Fibroblast of lung (primary cell): ENCODE results near the gene NPHS2. TPM values are rescaled to one million over a fixed set of nuclear protein-coding genes. Genes with fewer than 3 reads are reported as not detected.

Experiments
- DNase-seq, 2 donors: peaks; one replicate each; pipeline versions ENCODE4 v3.0.0 to v3.0.0-alpha.2; 2010; ENCODE audit warnings: low read depth in 2 of 2
- H2AFZ ChIP-seq: 2 replicates; pipeline ENCODE4 v1.5.1; 2012; ENCODE audit warnings: low read length, control low read depth, inconsistent platforms
- H3K27ac ChIP-seq: 2 replicates; pipeline ENCODE4 v1.5.1; 2011; ENCODE audit warnings: low read length, control low read depth; ENCODE audit not compliant: insufficient read depth
- H3K27me3 ChIP-seq: 2 replicates; pipeline ENCODE4 v1.5.1; 2011; ENCODE audit warnings: mild to moderate bottlenecking, low read length; ENCODE audit not compliant: control insufficient read depth, insufficient read depth
- H3K36me3 ChIP-seq: 2 replicates; pipeline ENCODE4 v1.5.1; 2011; ENCODE audit warnings: low read length; ENCODE audit not compliant: control insufficient read depth, insufficient read depth
- H3K4me1 ChIP-seq: 2 replicates; pipeline ENCODE4 v1.5.1; 2011; ENCODE audit warnings: low read length; ENCODE audit not compliant: control insufficient read depth, insufficient read depth; ENCODE audit errors: extremely low read depth
- H3K4me2 ChIP-seq: 2 replicates; pipeline ENCODE4 v1.5.1; 2011; ENCODE audit warnings: low read length, control low read depth; ENCODE audit not compliant: insufficient read depth; ENCODE audit errors: extremely low read depth
- H3K4me3 ChIP-seq, 4 experiments: fragments of 200-600 bp in 1 of 4; sonication (generic) in 1 of 4; replicated peaks in 1 of 4; 2 replicates each; pipeline ENCODE4 v1.5.1; 2011 to 2016; ENCODE audit warnings: low read length in 4 of 4, low read depth in 3 of 4, mild to moderate bottlenecking in 3 of 4, control low read depth in 2 of 4, inconsistent platforms in 1 of 4, mixed read lengths in 1 of 4; ENCODE audit not compliant: insufficient read depth in 1 of 4; ENCODE audit errors: control extremely low read depth in 1 of 4
- H3K79me2 ChIP-seq: 2 replicates; pipeline ENCODE4 v1.5.1; 2012; ENCODE audit warnings: mild to moderate bottlenecking, low read length, inconsistent platforms; ENCODE audit not compliant: control insufficient read depth, insufficient read depth
- H3K9ac ChIP-seq: 2 replicates; pipeline ENCODE4 v1.5.1; 2011; ENCODE audit warnings: mild to moderate bottlenecking, low read length, control low read depth; ENCODE audit not compliant: insufficient read depth
- H3K9me3 ChIP-seq: 2 replicates; pipeline ENCODE4 v1.5.1; 2012; ENCODE audit warnings: low read depth, low read length; ENCODE audit not compliant: control insufficient read depth, insufficient read depth
- H4K20me1 ChIP-seq: 2 replicates; pipeline ENCODE4 v1.5.1; 2011; ENCODE audit warnings: low read length; ENCODE audit not compliant: control insufficient read depth, insufficient read depth; ENCODE audit errors: extremely low read depth
- EZH2 ChIP-seq: IDR thresholded peaks from 2 replicates; pipeline ENCODE4 v1.5.1; 2012; ENCODE audit warnings: low read length, control low read depth, mild to moderate bottlenecking; ENCODE audit errors: missing control alignments
- polyA plus RNA-seq, 2 donors: library from polyadenylated mRNA; depleted of rRNA in 1 of 2; stranded (reverse) in 1 of 2; unstranded in 1 of 2; fragments of >200 nt; gene quantifications; 2 replicates each; pipeline ENCODE4 v1.2.1, GENCODE V29; 2011 to 2012; ENCODE audit warnings: missing spikeins in 1 of 2
- total RNA-seq: library from RNA; depleted of rRNA; stranded (reverse); fragments of >200 nt; gene quantifications from 2 replicates; pipeline ENCODE4 v1.2.1, GENCODE V29; 2014
- TF ChIP-seq, protein P1 (sequence below), 2 donors: IDR thresholded peaks in 1 of 2; conservative IDR thresholded peaks in 1 of 2; 1 replicate in 1 of 2; 2 replicates in 1 of 2; pipeline ENCODE4 v1.5.1; 2011 to 2012; ENCODE audit warnings: low read length in 2 of 2, control low read depth in 1 of 2, inconsistent platforms in 1 of 2, low read depth in 1 of 2, mild to moderate bottlenecking in 1 of 2

NPHS2 gene
- total and polyA plus RNA-seq, 2 donors (not counting 1 experiment from before 2014, with no cell fraction given): not detected

DNA sequence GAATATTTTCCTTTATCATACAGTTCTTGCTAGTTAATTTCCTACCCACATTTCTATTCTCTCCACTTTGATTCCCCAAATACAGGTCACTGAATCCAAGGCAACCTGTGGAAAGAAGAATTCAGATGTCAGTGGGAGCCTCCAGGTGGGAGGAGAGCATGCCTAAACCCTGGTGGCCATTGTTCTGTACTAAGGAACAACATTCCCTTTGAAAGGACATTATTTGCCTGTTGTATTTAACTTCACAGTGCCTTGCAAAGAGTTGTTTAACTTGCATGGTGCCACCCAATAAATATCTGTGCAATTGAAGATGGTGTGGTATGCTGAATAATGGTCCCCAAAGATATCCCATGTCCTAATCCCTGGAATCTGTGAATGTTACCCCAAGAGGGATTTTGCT is 21.3 kb downstream of the NPHS2 start:
- no peaks in the 10 kb centered on the region for H4K20me1 ChIP-seq
- no peak overlapping the region for H3K4me3 ChIP-seq
- no peak for TF ChIP-seq EZH2
- TF ChIP-seq, protein P1, sequence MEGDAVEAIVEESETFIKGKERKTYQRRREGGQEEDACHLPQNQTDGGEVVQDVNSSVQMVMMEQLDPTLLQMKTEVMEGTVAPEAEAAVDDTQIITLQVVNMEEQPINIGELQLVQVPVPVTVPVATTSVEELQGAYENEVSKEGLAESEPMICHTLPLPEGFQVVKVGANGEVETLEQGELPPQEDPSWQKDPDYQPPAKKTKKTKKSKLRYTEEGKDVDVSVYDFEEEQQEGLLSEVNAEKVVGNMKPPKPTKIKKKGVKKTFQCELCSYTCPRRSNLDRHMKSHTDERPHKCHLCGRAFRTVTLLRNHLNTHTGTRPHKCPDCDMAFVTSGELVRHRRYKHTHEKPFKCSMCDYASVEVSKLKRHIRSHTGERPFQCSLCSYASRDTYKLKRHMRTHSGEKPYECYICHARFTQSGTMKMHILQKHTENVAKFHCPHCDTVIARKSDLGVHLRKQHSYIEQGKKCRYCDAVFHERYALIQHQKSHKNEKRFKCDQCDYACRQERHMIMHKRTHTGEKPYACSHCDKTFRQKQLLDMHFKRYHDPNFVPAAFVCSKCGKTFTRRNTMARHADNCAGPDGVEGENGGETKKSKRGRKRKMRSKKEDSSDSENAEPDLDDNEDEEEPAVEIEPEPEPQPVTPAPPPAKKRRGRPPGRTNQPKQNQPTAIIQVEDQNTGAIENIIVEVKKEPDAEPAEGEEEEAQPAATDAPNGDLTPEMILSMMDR (conservative IDR thresholded peaks at IDR 0.05 in 1 of 2, IDR thresholded peaks at IDR 0.05 in 1 of 2; ENCODE audit: low read depth in 1 of 2, low read length in 2 of 2): no peak
- DNase-seq: no peak
- H2AFZ ChIP-seq: no peak overlapping the region
- H3K9ac ChIP-seq: no peak overlapping the region
- H3K27ac ChIP-seq: no peak overlapping the region
- no peaks in the 10 kb centered on the region for H3K9me3 ChIP-seq
- no peaks in the 10 kb centered on the region for H3K79me2 ChIP-seq
- H3K4me2 ChIP-seq: no peak overlapping the region
- no peaks in the 10 kb centered on the region for H3K27me3 ChIP-seq
- no peaks in the 10 kb centered on the region for H3K36me3 ChIP-seq
- no peaks in the 10 kb centered on the region for H3K4me1 ChIP-seq

DNA sequence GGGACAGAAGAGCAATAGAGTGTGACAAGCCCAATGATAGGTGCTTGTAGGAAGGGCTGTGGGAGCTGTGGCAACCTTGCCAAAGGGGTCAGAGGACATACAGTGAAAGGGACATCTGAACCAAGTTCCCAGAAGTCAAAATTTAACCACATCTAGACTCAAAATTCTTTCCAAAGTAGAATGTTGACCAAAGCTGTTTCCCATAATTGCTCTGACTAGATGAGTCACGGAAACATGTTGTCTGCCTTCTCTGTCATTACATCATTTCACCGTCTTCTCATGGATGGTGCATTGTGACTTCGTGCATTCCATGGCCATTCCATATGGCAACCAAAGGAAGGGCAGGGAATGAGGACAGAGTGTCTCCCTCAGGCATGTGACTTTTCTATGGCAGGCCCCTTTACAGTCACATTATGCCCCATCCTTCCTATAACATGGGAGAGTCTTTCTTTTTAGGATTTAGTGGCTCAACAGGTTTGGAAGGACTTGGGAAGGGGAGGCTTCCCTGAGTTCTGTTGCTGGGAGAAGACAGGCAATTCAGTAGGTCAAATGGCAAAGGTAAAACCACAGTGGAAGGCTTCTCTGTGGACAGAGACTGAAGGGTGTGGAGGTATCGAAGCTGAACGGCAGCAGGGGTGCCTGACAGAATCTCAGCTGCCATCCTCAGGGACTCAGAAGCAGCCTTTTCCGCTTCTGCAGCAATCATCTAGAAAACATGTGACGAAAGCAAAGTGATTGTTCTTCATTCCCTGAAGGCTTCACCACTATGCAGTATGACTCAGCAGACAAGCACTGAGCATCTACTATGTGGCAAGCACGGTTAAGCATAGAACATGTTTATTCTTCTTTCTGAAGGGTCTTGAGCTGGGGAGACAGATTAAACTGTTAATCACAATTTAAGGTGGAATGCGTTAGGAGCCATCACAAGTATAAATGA is 24.7 kb downstream of the NPHS2 start:
- no peak overlapping the region for H2AFZ ChIP-seq
- no peaks in the 10 kb centered on the region for H3K79me2 ChIP-seq
- no peak overlapping the region for H3K4me3 ChIP-seq
- H3K9me3 ChIP-seq: no peaks in the 10 kb centered on the region
- H3K36me3 ChIP-seq: no peaks in the 10 kb centered on the region
- H3K4me1 ChIP-seq: no peaks in the 10 kb centered on the region
- H3K9ac ChIP-seq: no peak overlapping the region
- DNase-seq: peak; percentile 3 to 40
- H3K4me2 ChIP-seq: no peak overlapping the region
- H4K20me1 ChIP-seq: no peaks in the 10 kb centered on the region
- no peak for TF ChIP-seq EZH2
- TF ChIP-seq, protein P1 (conservative IDR thresholded peaks at IDR 0.05 in 1 of 2, IDR thresholded peaks at IDR 0.05 in 1 of 2; ENCODE audit: low read depth in 1 of 2, low read length in 2 of 2): no peak
- no peaks in the 10 kb centered on the region for H3K27me3 ChIP-seq
- H3K27ac ChIP-seq: no peak overlapping the region

DNA sequence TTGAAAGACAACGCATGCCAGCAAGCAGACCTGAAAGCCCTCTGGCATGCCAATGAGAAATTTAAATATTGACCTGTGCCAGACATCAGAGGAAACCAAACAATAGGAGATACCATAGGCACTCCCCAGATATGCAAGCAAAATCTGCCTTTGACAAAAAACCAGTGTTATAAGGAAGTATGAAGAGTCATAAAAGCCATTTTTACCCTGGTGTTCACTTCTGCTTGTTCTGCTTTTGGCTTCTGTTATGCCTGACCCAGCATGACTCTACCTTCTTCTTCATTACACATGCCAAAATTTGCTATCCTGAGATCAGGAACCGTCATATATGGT is 26.4 kb downstream of the NPHS2 start:
- H3K79me2 ChIP-seq: no peaks in the 10 kb centered on the region
- H3K9ac ChIP-seq: no peak overlapping the region
- H3K27ac ChIP-seq: no peak overlapping the region
- H3K4me2 ChIP-seq: no peak overlapping the region
- no peaks in the 10 kb centered on the region for H3K36me3 ChIP-seq
- no peak overlapping the region for H3K4me3 ChIP-seq
- H3K27me3 ChIP-seq: no peaks in the 10 kb centered on the region
- TF ChIP-seq EZH2: no peak
- TF ChIP-seq, protein P1 (conservative IDR thresholded peaks at IDR 0.05 in 1 of 2, IDR thresholded peaks at IDR 0.05 in 1 of 2; ENCODE audit: low read depth in 1 of 2, low read length in 2 of 2): no peak
- no peaks in the 10 kb centered on the region for H3K4me1 ChIP-seq
- H3K9me3 ChIP-seq: no peaks in the 10 kb centered on the region
- no peak for DNase-seq
- no peak overlapping the region for H2AFZ ChIP-seq
- H4K20me1 ChIP-seq: no peaks in the 10 kb centered on the region
